DND-41 (cell line): ENCODE results near the gene NOTCH4.

ENCODE experiments used
- ATAC-seq: fragments of 200-7000 bp; cut with Tn5 transposase; 3 replicates; pipeline ENCODE4 v1.9.1; 2021; ENCODE audit warnings: low read depth; ENCODE audit not compliant: insufficient read depth
- DNase-seq: peaks from one replicate; pipeline ENCODE4 v3.0.0-alpha.2; 2020
- H2AFZ ChIP-seq: 2 replicates; pipeline ENCODE4 v1.6.0; 2012; ENCODE audit warnings: low read depth, low read length
- H3K27ac ChIP-seq: 2 replicates; pipeline ENCODE4 v1.5.1; 2012; ENCODE audit warnings: low read length, inconsistent platforms
- H3K27me3 ChIP-seq: fragments of 200-600 bp; sonication (generic); 2 replicates; pipeline ENCODE4 v1.6.0; 2012; ENCODE audit warnings: low read length, mild to moderate bottlenecking, inconsistent platforms; ENCODE audit not compliant: insufficient read depth, poor library complexity
- H3K36me3 ChIP-seq: 2 replicates; pipeline ENCODE4 v1.5.1; 2012; ENCODE audit warnings: low read length, inconsistent platforms; ENCODE audit not compliant: insufficient read depth
- H3K4me1 ChIP-seq: 2 replicates; pipeline ENCODE4 v1.5.1; 2012; ENCODE audit warnings: mild to moderate bottlenecking, low read length; ENCODE audit not compliant: insufficient read depth
- H3K4me2 ChIP-seq: 2 replicates; pipeline ENCODE4 v1.6.0; 2012; ENCODE audit warnings: mild to moderate bottlenecking, moderate library complexity, low read length, inconsistent platforms; ENCODE audit not compliant: insufficient read depth
- H3K4me3 ChIP-seq, 2 experiments: fragments of 200-600 bp in 1 of 2; shearing (Covaris generic) in 1 of 2; 2 replicates each; pipeline ENCODE4 v1.5.1; 2012 to 2016; ENCODE audit warnings: inconsistent platforms in 2 of 2, low read length in 2 of 2, mild to moderate bottlenecking in 2 of 2, low read depth in 1 of 2, moderate library complexity in 1 of 2
- H3K79me2 ChIP-seq: 2 replicates; pipeline ENCODE4 v1.6.0; 2012; ENCODE audit warnings: low read length, inconsistent platforms; ENCODE audit not compliant: insufficient read depth
- H3K9ac ChIP-seq: 2 replicates; pipeline ENCODE4 v1.6.0; 2012; ENCODE audit warnings: low read depth, mild to moderate bottlenecking, inconsistent platforms, low read length, moderate library complexity
- H3K9me3 ChIP-seq: 2 replicates; pipeline ENCODE4 v1.5.1; 2012; ENCODE audit warnings: low read length, moderate library complexity, mild to moderate bottlenecking, inconsistent platforms; ENCODE audit not compliant: insufficient read depth, severe bottlenecking
- H4K20me1 ChIP-seq: 2 replicates; pipeline ENCODE4 v1.6.0; 2012; ENCODE audit warnings: low read length; ENCODE audit not compliant: insufficient read depth
- CTCF ChIP-seq: IDR thresholded peaks from 2 replicates; pipeline ENCODE4 v1.5.1; 2012; ENCODE audit warnings: borderline replicate concordance, low read length, moderate library complexity, mild to moderate bottlenecking; ENCODE audit not compliant: poor library complexity, severe bottlenecking; ENCODE audit errors: extremely low read depth
- EZH2 ChIP-seq: IDR thresholded peaks from 3 replicates; pipeline ENCODE4 v1.6.1; 2012; ENCODE audit warnings: borderline replicate concordance, low read depth, mild to moderate bottlenecking, moderate library complexity, low read length, inconsistent platforms; ENCODE audit not compliant: severe bottlenecking

The NOTCH4 gene

GRCh38 chr6:32149092-32149755 lies 74.6 kb downstream of the NOTCH4 start:
- Histone ChIP-seq H3K27me3 (peaks cover 15% of the 10 kb centered on the region), H2AFZ (no peak overlapping the region), H4K20me1 (no peaks in the 10 kb centered on the region), H3K27ac (no peak overlapping the region), H3K4me3 (no peak overlapping the region), H3K36me3 (no peaks in the 10 kb centered on the region), H3K4me1 (peaks cover 10% of the 10 kb centered on the region), H3K9me3 (no peaks in the 10 kb centered on the region), H3K9ac (no peak overlapping the region), H3K79me2 (peaks cover 2% of the 10 kb centered on the region), H3K4me2 (no peak overlapping the region)
- DNase-seq (no peak), ATAC-seq (no peak)
- TF ChIP-seq CTCF (no peak), EZH2 (no peak)

- no peak for TF ChIP-seq CTCF
- TF ChIP-seq EZH2, result no peak
- Histone ChIP-seq H4K20me1 (no peaks in the 10 kb centered on the region), H3K4me3 (no peak overlapping the region), H3K79me2 (no peaks in the 10 kb centered on the region), H2AFZ (no peak overlapping the region), H3K9me3 (no peaks in the 10 kb centered on the region), H3K36me3 (no peaks in the 10 kb centered on the region), H3K27me3 (peaks cover 15% of the 10 kb centered on the region), H3K27ac (no peak overlapping the region), H3K9ac (no peak overlapping the region), H3K4me1 (peaks cover 7% of the 10 kb centered on the region), H3K4me2 (no peak overlapping the region)
- ATAC-seq (no peak), DNase-seq (no peak)
Observed at GRCh38 chr6:32148289-32149091, 75.4 kb downstream of the NOTCH4 start.

- TF ChIP-seq CTCF (peak; percentile 23), EZH2 (no peak)
- no peak for DNase-seq
Observed at GRCh38 chr6:32147401-32148132, 76.3 kb downstream of the NOTCH4 start.

More at GRCh38 chr6:32147401-32148132, 76.3 kb downstream of the NOTCH4 start:
- Histone ChIP-seq H3K4me3 (no peak overlapping the region), H3K4me2 (no peak overlapping the region), H4K20me1 (no peaks in the 10 kb centered on the region), H3K36me3 (no peaks in the 10 kb centered on the region), H3K27ac (no peak overlapping the region), H3K27me3 (peaks cover 15% of the 10 kb centered on the region), H3K9ac (no peak overlapping the region), H3K79me2 (no peaks in the 10 kb centered on the region), H3K4me1 (no peaks in the 10 kb centered on the region), H2AFZ (no peak overlapping the region), H3K9me3 (no peaks in the 10 kb centered on the region)
- ATAC-seq, result no peak
